IMR-90 (cell line): Measurements from ENCODE around the gene TTC3. TPM values are rescaled to one million over a fixed set of nuclear protein-coding genes. Genes with fewer than 3 reads are reported as not detected.

Source experiments
- ATAC-seq: fragments of 200-7000 bp; cut with Tn5 transposase; 2 replicates; pipeline ENCODE4 v1.9.1; 2020; ENCODE audit warnings: low read depth, mild to moderate bottlenecking, moderate library complexity
- BruUV-seq: library from RNA; stranded (reverse); fragments of 400-500 nt; replicated peaks from 2 replicates; lab custom pipeline; 2021; lab: Mats Ljungman, UMichigan
- CTCF ChIA-PET: fragments of 300-600 bp; formaldehyde crosslinking; extraction: SDS; loops from one replicate; lab custom pipeline; 2021; ENCODE audit warnings: antibody characterized with exemption; lab: Yijun Ruan, JAX
- POLR2A ChIA-PET: fragments of 300-600 bp; sonication (Branson Sonifier 250); formaldehyde crosslinking; loops from one replicate; lab custom pipeline; 2022; ENCODE audit warnings: antibody characterized with exemption; ENCODE audit not compliant: unreplicated experiment; lab: Charles Lee
- DNase-seq: peaks from one replicate; pipeline ENCODE4 v3.0.0; 2013
- H2AFZ ChIP-seq: replicated peaks from 2 replicates; pipeline ENCODE3; 2013; ENCODE audit warnings: low read length, mild to moderate bottlenecking; ENCODE audit not compliant: poor library complexity
- H2AK5ac ChIP-seq: 2 replicates; pipeline ENCODE4 v1.6.1; 2013; ENCODE audit warnings: low read depth, low read length, inconsistent platforms
- H2AK9ac ChIP-seq: replicated peaks from 2 replicates; pipeline ENCODE3; 2013; ENCODE audit warnings: mild to moderate bottlenecking, low read depth, low read length, moderate library complexity; ENCODE audit not compliant: poor library complexity
- H2BK120ac ChIP-seq: 2 replicates; pipeline ENCODE4 v1.6.1; 2013; ENCODE audit warnings: low read depth, low read length, inconsistent platforms
- H2BK15ac ChIP-seq: 3 replicates; pipeline ENCODE4 v1.6.1; 2013; ENCODE audit warnings: low read depth, low read length, inconsistent platforms
- H2BK20ac ChIP-seq: 2 replicates; pipeline ENCODE4 v1.6.1; 2013; ENCODE audit warnings: low read depth, mild to moderate bottlenecking, inconsistent platforms, low read length, moderate library complexity
- H2BK5ac ChIP-seq: 2 replicates; pipeline ENCODE4 v1.6.1; 2013; ENCODE audit warnings: mild to moderate bottlenecking, low read depth, low read length, inconsistent platforms; ENCODE audit not compliant: poor library complexity, severe bottlenecking
- H3K14ac ChIP-seq: replicated peaks from 2 replicates; pipeline ENCODE4 v1.6.1; 2013; ENCODE audit warnings: low read depth, low read length, inconsistent platforms
- H3K18ac ChIP-seq: 2 replicates; pipeline ENCODE4 v1.6.1; 2013; ENCODE audit warnings: low read depth, low read length, control low read depth
- H3K23ac ChIP-seq: 2 replicates; pipeline ENCODE4 v1.6.1; 2013; ENCODE audit warnings: low read depth, low read length, inconsistent platforms
- H3K27ac ChIP-seq: 2 replicates; pipeline ENCODE4 v1.5.1; 2013; ENCODE audit warnings: mild to moderate bottlenecking, control low read depth, low read length; ENCODE audit not compliant: insufficient read depth
- H3K27me3 ChIP-seq: 2 replicates; pipeline ENCODE4 v1.6.1; 2013; ENCODE audit warnings: low read length; ENCODE audit not compliant: control insufficient read depth, insufficient read depth
- H3K36me3 ChIP-seq: 2 replicates; pipeline ENCODE4 v1.6.1; 2013; ENCODE audit warnings: low read length, mixed read lengths; ENCODE audit not compliant: control insufficient read depth, insufficient read depth
- H3K4ac ChIP-seq: 2 replicates; pipeline ENCODE4 v1.6.1; 2013; ENCODE audit warnings: low read depth, low read length, inconsistent platforms
- H3K4me1 ChIP-seq: 2 replicates; pipeline ENCODE4 v1.6.1; 2013; ENCODE audit warnings: low read length, mixed read lengths; ENCODE audit not compliant: control insufficient read depth, insufficient read depth
- H3K4me2 ChIP-seq: 2 replicates; pipeline ENCODE4 v1.6.1; 2013; ENCODE audit warnings: low read depth, mild to moderate bottlenecking, control low read depth, low read length, moderate library complexity
- H3K4me3 ChIP-seq: 2 replicates; pipeline ENCODE4 v1.5.1; 2013; ENCODE audit warnings: low read depth, mild to moderate bottlenecking, control low read depth, low read length, moderate library complexity; ENCODE audit not compliant: insufficient read depth
- H3K56ac ChIP-seq: 2 replicates; pipeline ENCODE4 v1.6.1; 2013; ENCODE audit warnings: low read length, inconsistent platforms; ENCODE audit not compliant: insufficient read depth; ENCODE audit errors: extremely low read depth
- H3K79me1 ChIP-seq, 2 experiments: 2 replicates each; pipeline ENCODE4 v1.6.1; 2013; ENCODE audit warnings: low read length in 2 of 2, inconsistent platforms in 1 of 2, low read depth in 1 of 2
- H3K9ac ChIP-seq: 2 replicates; pipeline ENCODE4 v1.6.1; 2013; ENCODE audit warnings: low read depth, low read length, control low read depth
- H3K9me1 ChIP-seq: 2 replicates; pipeline ENCODE4 v1.6.1; 2013; ENCODE audit warnings: low read length, inconsistent platforms; ENCODE audit not compliant: insufficient read depth
- H3K9me3 ChIP-seq: 2 replicates; pipeline ENCODE4 v1.6.1; 2013; ENCODE audit warnings: low read length; ENCODE audit not compliant: control insufficient read depth, insufficient read depth
- H4K20me1 ChIP-seq: 2 replicates; pipeline ENCODE4 v1.6.1; 2013; ENCODE audit warnings: low read length, inconsistent platforms; ENCODE audit not compliant: insufficient read depth
- H4K5ac ChIP-seq: 2 replicates; pipeline ENCODE4 v1.6.1; 2013; ENCODE audit warnings: mild to moderate bottlenecking, low read depth, low read length, control low read depth
- H4K8ac ChIP-seq, 2 experiments: 2 replicates each; pipeline ENCODE4 v1.6.1; 2013; ENCODE audit warnings: low read depth in 2 of 2, low read length in 2 of 2, control low read depth in 1 of 2, inconsistent platforms in 1 of 2
- H4K91ac ChIP-seq: 2 replicates; pipeline ENCODE4 v1.6.1; 2013; ENCODE audit warnings: low read depth, low read length, inconsistent platforms; ENCODE audit not compliant: insufficient read depth
- MXI1 ChIP-seq: IDR thresholded peaks from 2 replicates; pipeline ENCODE4 v1.6.1; 2012; ENCODE audit warnings: low read depth, mild to moderate bottlenecking, low read length, moderate library complexity, borderline replicate concordance
- POLR2A ChIP-seq: IDR thresholded peaks from 2 replicates; pipeline ENCODE4 v1.6.1; 2012; ENCODE audit warnings: mild to moderate bottlenecking, low read depth, low read length
- RFX5 ChIP-seq: IDR thresholded peaks from 2 replicates; pipeline ENCODE4 v1.8.0; 2012; ENCODE audit warnings: low read depth, mild to moderate bottlenecking, low read length, moderate library complexity
- WGBS, 2 experiments: methylation state at CpG; one replicate each; pipeline versions ENCODE4 v1.1.5 to v1.1.7; 2013; ENCODE audit warnings: missing lambda C conversion rate in 2 of 2; ENCODE audit not compliant: insufficient read length in 1 of 2; ENCODE audit errors: extremely low coverage in 2 of 2; 5-methylcytosine and 5-hydroxymethylcytosine counted together
- dilution Hi-C: fragments of 300-500 bp; cut with HindIII; formaldehyde crosslinking; loops from one replicate; pipeline ENCODE4 v1.14.3; 2018; ENCODE audit warnings: low sequenced_read_pairs; ENCODE audit not compliant: unreplicated experiment
- in situ Hi-C: fragments of 300-500 bp; cut with MboI; formaldehyde crosslinking; loops from 3 replicates; pipeline ENCODE4 v1.14.3; 2019; ENCODE audit warnings: low sequenced_read_pairs, inconsistent platforms, mixed read lengths
- intact Hi-C: fragments of 100-400 bp; cut with micrococcal nuclease; formaldehyde crosslinking; loops from 2 replicates; pipeline ENCODE4 v1.10.0; 2022
- polyA plus RNA-seq, 3 experiments: library from polyadenylated mRNA; depleted of rRNA; stranded (reverse); fragments of >200 nt; gene quantifications; 2 replicates each; pipeline ENCODE4 v1.2.3, GENCODE V29; 2012; ENCODE audit warnings: low replicate concordance in 1 of 3
- total RNA-seq: library from RNA; depleted of rRNA; stranded (reverse); fragments of >200 nt; gene quantifications from 2 replicates; pipeline ENCODE4 v1.2.3, GENCODE V29; 2012

The TTC3 gene
- total and polyA plus RNA-seq, 2 of the 4 experiments (the other 2 are of a cell fraction), result 96.7 to 293 TPM

DNA sequence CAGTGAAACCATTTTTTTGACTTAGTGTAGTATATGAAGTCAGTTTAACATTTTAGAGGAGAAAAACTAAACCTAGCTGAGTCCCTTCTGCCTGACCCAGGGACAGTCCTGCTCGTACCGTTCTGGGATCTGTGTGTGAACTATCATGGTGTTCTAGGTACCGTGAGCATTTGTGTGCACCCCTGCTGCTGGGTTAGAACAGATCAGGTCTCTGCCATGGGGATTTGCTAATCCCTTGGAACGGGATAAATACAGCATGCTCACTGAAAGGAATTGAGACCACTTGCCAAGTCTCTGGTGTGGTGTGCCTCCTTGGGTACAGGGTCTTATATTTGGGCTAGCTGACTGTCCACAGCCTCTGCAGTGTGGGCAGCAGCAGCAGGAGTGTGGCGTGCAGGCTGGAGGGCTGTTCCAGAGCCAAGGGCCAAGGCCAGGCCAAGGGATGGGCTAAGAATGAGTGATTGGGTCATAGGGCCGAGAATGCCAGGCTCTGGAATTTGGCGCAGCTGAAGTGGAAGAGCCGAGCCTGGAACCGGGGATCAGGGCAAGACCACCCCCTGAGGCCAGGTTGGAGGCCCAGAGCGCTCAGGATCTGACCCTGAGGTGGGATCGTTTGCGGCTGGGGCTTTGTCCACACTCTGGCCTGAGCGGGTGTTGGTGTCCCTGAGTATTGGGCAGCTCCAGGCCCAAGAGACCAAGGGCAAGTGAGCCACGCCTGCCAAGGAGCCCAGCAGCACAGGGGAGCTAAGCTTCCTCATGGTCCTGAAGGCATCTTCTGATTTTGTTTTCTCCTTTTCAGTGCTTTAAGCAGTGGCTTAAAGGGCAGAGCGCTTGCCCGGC lies 127.8 kb downstream of the TTC3 start:
- Histone ChIP-seq H3K4ac (no peak overlapping the region), H3K56ac (no peak overlapping the region), H3K27me3 (no peaks in the 10 kb centered on the region), H4K8ac (no peak overlapping the region), H3K23ac (no peak overlapping the region), H4K5ac (no peak overlapping the region), H3K4me1 (peaks cover 5% of the 10 kb centered on the region), H2AFZ (no peak overlapping the region), H3K36me3 (peaks cover 38% of the 10 kb centered on the region), H3K4me3 (no peak overlapping the region), H2AK5ac (no peak overlapping the region), H2BK120ac (no peak overlapping the region), H3K18ac (no peak overlapping the region), H4K91ac (no peak overlapping the region), H2BK15ac (no peak overlapping the region), H3K9ac (no peak overlapping the region), H2AK9ac (no peak overlapping the region), H3K4me2 (no peak overlapping the region), H3K9me3 (no peaks in the 10 kb centered on the region), H3K14ac (no peak overlapping the region), H2BK20ac (no peak overlapping the region), H4K20me1 (peaks cover 9% of the 10 kb centered on the region; the same call in 1 of the 2 replicates), H2BK5ac (no peak overlapping the region), H3K79me1 (peaks cover 12 to 33% of the 10 kb centered on the region in 2 experiments; a peak in 2 of 4 replicates), H3K27ac (no peak overlapping the region), H3K9me1 (peaks cover 23% of the 10 kb centered on the region)
- TF ChIP-seq RFX5 (no peak), MXI1 (no peak), POLR2A (no peak)
- ChIA-PET POLR2A (interaction anchor here (0.5 kb wide), 1 partner anchor 9 kb away, joined by 5 read pairs; no protein-coding TSS in a partner anchor), CTCF (no interaction called here)
- no peak for DNase-seq
- BruUV-seq, result no TSS peak
- ATAC-seq, result no peak
- dilution Hi-C loops, result no loop called here
- in situ Hi-C loops, result no loop called here
- intact Hi-C loops, result no loop called here
- 97% methylated on average over 10 of the region's 16 CpGs; no CpG with 5 or more reads in 1 of the 2 experiments for WGBS, 2 experiments
